IMR-90 (cell line): ENCODE measurements around the gene FAM168A. TPM values are rescaled to one million over a fixed set of nuclear protein-coding genes. Genes with fewer than 3 reads are reported as not detected.

Source experiments
- ATAC-seq: fragments of 200-7000 bp; cut with Tn5 transposase; 2 replicates; pipeline ENCODE4 v1.9.1; 2020; ENCODE audit warnings: low read depth, mild to moderate bottlenecking, moderate library complexity
- BruUV-seq: library from RNA; stranded (reverse); fragments of 400-500 nt; replicated peaks from 2 replicates; lab custom pipeline; 2021; lab: Mats Ljungman, UMichigan
- CTCF ChIA-PET: fragments of 300-600 bp; formaldehyde crosslinking; extraction: SDS; loops from one replicate; lab custom pipeline; 2021; ENCODE audit warnings: antibody characterized with exemption; lab: Yijun Ruan, JAX
- POLR2A ChIA-PET: fragments of 300-600 bp; sonication (Branson Sonifier 250); formaldehyde crosslinking; loops from one replicate; lab custom pipeline; 2022; ENCODE audit warnings: antibody characterized with exemption; ENCODE audit not compliant: unreplicated experiment; lab: Charles Lee
- DNase-seq: peaks from one replicate; pipeline ENCODE4 v3.0.0; 2013
- H2AFZ ChIP-seq: replicated peaks from 2 replicates; pipeline ENCODE3; 2013; ENCODE audit warnings: low read length, mild to moderate bottlenecking; ENCODE audit not compliant: poor library complexity
- H2AK5ac ChIP-seq: 2 replicates; pipeline ENCODE4 v1.6.1; 2013; ENCODE audit warnings: low read depth, low read length, inconsistent platforms
- H2AK9ac ChIP-seq: replicated peaks from 2 replicates; pipeline ENCODE3; 2013; ENCODE audit warnings: mild to moderate bottlenecking, low read depth, low read length, moderate library complexity; ENCODE audit not compliant: poor library complexity
- H2BK120ac ChIP-seq: 2 replicates; pipeline ENCODE4 v1.6.1; 2013; ENCODE audit warnings: low read depth, low read length, inconsistent platforms
- H2BK15ac ChIP-seq: 3 replicates; pipeline ENCODE4 v1.6.1; 2013; ENCODE audit warnings: low read depth, low read length, inconsistent platforms
- H2BK20ac ChIP-seq: 2 replicates; pipeline ENCODE4 v1.6.1; 2013; ENCODE audit warnings: low read depth, mild to moderate bottlenecking, inconsistent platforms, low read length, moderate library complexity
- H2BK5ac ChIP-seq: 2 replicates; pipeline ENCODE4 v1.6.1; 2013; ENCODE audit warnings: mild to moderate bottlenecking, low read depth, low read length, inconsistent platforms; ENCODE audit not compliant: poor library complexity, severe bottlenecking
- H3K14ac ChIP-seq: replicated peaks from 2 replicates; pipeline ENCODE4 v1.6.1; 2013; ENCODE audit warnings: low read depth, low read length, inconsistent platforms
- H3K18ac ChIP-seq: 2 replicates; pipeline ENCODE4 v1.6.1; 2013; ENCODE audit warnings: low read depth, low read length, control low read depth
- H3K23ac ChIP-seq: 2 replicates; pipeline ENCODE4 v1.6.1; 2013; ENCODE audit warnings: low read depth, low read length, inconsistent platforms
- H3K27ac ChIP-seq: 2 replicates; pipeline ENCODE4 v1.5.1; 2013; ENCODE audit warnings: mild to moderate bottlenecking, control low read depth, low read length; ENCODE audit not compliant: insufficient read depth
- H3K27me3 ChIP-seq: 2 replicates; pipeline ENCODE4 v1.6.1; 2013; ENCODE audit warnings: low read length; ENCODE audit not compliant: control insufficient read depth, insufficient read depth
- H3K36me3 ChIP-seq: 2 replicates; pipeline ENCODE4 v1.6.1; 2013; ENCODE audit warnings: low read length, mixed read lengths; ENCODE audit not compliant: control insufficient read depth, insufficient read depth
- H3K4ac ChIP-seq: 2 replicates; pipeline ENCODE4 v1.6.1; 2013; ENCODE audit warnings: low read depth, low read length, inconsistent platforms
- H3K4me1 ChIP-seq: 2 replicates; pipeline ENCODE4 v1.6.1; 2013; ENCODE audit warnings: low read length, mixed read lengths; ENCODE audit not compliant: control insufficient read depth, insufficient read depth
- H3K4me2 ChIP-seq: 2 replicates; pipeline ENCODE4 v1.6.1; 2013; ENCODE audit warnings: low read depth, mild to moderate bottlenecking, control low read depth, low read length, moderate library complexity
- H3K4me3 ChIP-seq: 2 replicates; pipeline ENCODE4 v1.5.1; 2013; ENCODE audit warnings: low read depth, mild to moderate bottlenecking, control low read depth, low read length, moderate library complexity; ENCODE audit not compliant: insufficient read depth
- H3K56ac ChIP-seq: 2 replicates; pipeline ENCODE4 v1.6.1; 2013; ENCODE audit warnings: low read length, inconsistent platforms; ENCODE audit not compliant: insufficient read depth; ENCODE audit errors: extremely low read depth
- H3K79me1 ChIP-seq, 2 experiments: 2 replicates each; pipeline ENCODE4 v1.6.1; 2013; ENCODE audit warnings: low read length in 2 of 2, inconsistent platforms in 1 of 2, low read depth in 1 of 2
- H3K9ac ChIP-seq: 2 replicates; pipeline ENCODE4 v1.6.1; 2013; ENCODE audit warnings: low read depth, low read length, control low read depth
- H3K9me1 ChIP-seq: 2 replicates; pipeline ENCODE4 v1.6.1; 2013; ENCODE audit warnings: low read length, inconsistent platforms; ENCODE audit not compliant: insufficient read depth
- H3K9me3 ChIP-seq: 2 replicates; pipeline ENCODE4 v1.6.1; 2013; ENCODE audit warnings: low read length; ENCODE audit not compliant: control insufficient read depth, insufficient read depth
- H4K20me1 ChIP-seq: 2 replicates; pipeline ENCODE4 v1.6.1; 2013; ENCODE audit warnings: low read length, inconsistent platforms; ENCODE audit not compliant: insufficient read depth
- H4K5ac ChIP-seq: 2 replicates; pipeline ENCODE4 v1.6.1; 2013; ENCODE audit warnings: mild to moderate bottlenecking, low read depth, low read length, control low read depth
- H4K8ac ChIP-seq, 2 experiments: 2 replicates each; pipeline ENCODE4 v1.6.1; 2013; ENCODE audit warnings: low read depth in 2 of 2, low read length in 2 of 2, control low read depth in 1 of 2, inconsistent platforms in 1 of 2
- H4K91ac ChIP-seq: 2 replicates; pipeline ENCODE4 v1.6.1; 2013; ENCODE audit warnings: low read depth, low read length, inconsistent platforms; ENCODE audit not compliant: insufficient read depth
- BHLHE40 ChIP-seq: fragments of 150-350 bp; IDR thresholded peaks from 2 replicates; pipeline ENCODE4 v1.6.1; 2016; ENCODE audit warnings: mild to moderate bottlenecking, low read depth, low read length
- CEBPB ChIP-seq: IDR thresholded peaks from 2 replicates; pipeline ENCODE4 v1.6.1; 2012; ENCODE audit warnings: low read depth, low read length, improper control_type of control experiment
- ELK1 ChIP-seq: fragments of 150-350 bp; IDR thresholded peaks from 2 replicates; pipeline ENCODE4 v1.6.1; 2016; ENCODE audit warnings: low read depth, mild to moderate bottlenecking, low read length, moderate library complexity, borderline replicate concordance
- MXI1 ChIP-seq: IDR thresholded peaks from 2 replicates; pipeline ENCODE4 v1.6.1; 2012; ENCODE audit warnings: low read depth, mild to moderate bottlenecking, low read length, moderate library complexity, borderline replicate concordance
- NFE2L2 ChIP-seq: fragments of 150-350 bp; IDR thresholded peaks from 2 replicates; pipeline ENCODE4 v1.6.1; 2016; ENCODE audit warnings: low read depth, mild to moderate bottlenecking, low read length
- POLR2A ChIP-seq: IDR thresholded peaks from 2 replicates; pipeline ENCODE4 v1.6.1; 2012; ENCODE audit warnings: mild to moderate bottlenecking, low read depth, low read length
- RAD21 ChIP-seq: IDR thresholded peaks from 2 replicates; pipeline ENCODE4 v1.6.1; 2012; ENCODE audit warnings: low read length, improper control_type of control experiment
- RFX5 ChIP-seq: IDR thresholded peaks from 2 replicates; pipeline ENCODE4 v1.8.0; 2012; ENCODE audit warnings: low read depth, mild to moderate bottlenecking, low read length, moderate library complexity
- SMC3 ChIP-seq: fragments of 150-350 bp; IDR thresholded peaks from 2 replicates; pipeline ENCODE4 v1.6.1; 2016; ENCODE audit warnings: low read depth, mild to moderate bottlenecking, antibody characterized with exemption, low read length, moderate library complexity
- USF2 ChIP-seq: fragments of 150-350 bp; IDR thresholded peaks from 2 replicates; pipeline ENCODE4 v1.6.1; 2017; ENCODE audit warnings: mild to moderate bottlenecking, antibody characterized with exemption, low read length, low read depth
- WGBS, 2 experiments: methylation state at CpG; one replicate each; pipeline versions ENCODE4 v1.1.5 to v1.1.7; 2013; ENCODE audit warnings: missing lambda C conversion rate in 2 of 2; ENCODE audit not compliant: insufficient read length in 1 of 2; ENCODE audit errors: extremely low coverage in 2 of 2; 5-methylcytosine and 5-hydroxymethylcytosine counted together
- dilution Hi-C: fragments of 300-500 bp; cut with HindIII; formaldehyde crosslinking; loops from one replicate; pipeline ENCODE4 v1.14.3; 2018; ENCODE audit warnings: low sequenced_read_pairs; ENCODE audit not compliant: unreplicated experiment
- in situ Hi-C: fragments of 300-500 bp; cut with MboI; formaldehyde crosslinking; loops from 3 replicates; pipeline ENCODE4 v1.14.3; 2019; ENCODE audit warnings: low sequenced_read_pairs, inconsistent platforms, mixed read lengths
- intact Hi-C: fragments of 100-400 bp; cut with micrococcal nuclease; formaldehyde crosslinking; loops from 2 replicates; pipeline ENCODE4 v1.10.0; 2022
- polyA plus RNA-seq, 3 experiments: library from polyadenylated mRNA; depleted of rRNA; stranded (reverse); fragments of >200 nt; gene quantifications; 2 replicates each; pipeline ENCODE4 v1.2.3, GENCODE V29; 2012; ENCODE audit warnings: low replicate concordance in 1 of 3
- total RNA-seq: library from RNA; depleted of rRNA; stranded (reverse); fragments of >200 nt; gene quantifications from 2 replicates; pipeline ENCODE4 v1.2.3, GENCODE V29; 2012

FAM168A gene
- total and polyA plus RNA-seq, 2 of the 4 experiments (the other 2 are of a cell fraction): 13.1 to 22.8 TPM

- Histone ChIP-seq H2AK9ac (no peak overlapping the region), H3K27me3 (no peaks in the 10 kb centered on the region), H2AK5ac (no peak overlapping the region), H3K4me1 (peaks cover 2% of the 10 kb centered on the region; the same call in 1 of the 2 replicates), H3K23ac (no peak overlapping the region), H2BK15ac (no peak overlapping the region), H3K27ac (no peak overlapping the region), H4K91ac (no peak overlapping the region), H3K9me1 (0 out of 2 replicates have a peak, but pooled peaks cover 3% of the 10 kb centered on the region), H3K4me2 (no peak overlapping the region), H2BK5ac (no peak overlapping the region), H3K9me3 (no peaks in the 10 kb centered on the region), H4K20me1 (peaks cover 5% of the 10 kb centered on the region; the same call in 1 of the 2 replicates), H2AFZ (no peak overlapping the region), H2BK120ac (no peak overlapping the region), H3K56ac (no peak overlapping the region), H4K8ac (no peak overlapping the region), H3K18ac (no peak overlapping the region), H3K4me3 (no peak overlapping the region), H3K79me1 (peaks cover 11 to 25% of the 10 kb centered on the region in 2 experiments), H3K36me3 (no peaks in the 10 kb centered on the region), H3K4ac (no peak overlapping the region), H4K5ac (no peak overlapping the region), H3K14ac (no peak overlapping the region), H3K9ac (no peak overlapping the region), H2BK20ac (no peak overlapping the region)
- ChIA-PET POLR2A (no interaction called here), CTCF (no interaction called here)
- intact Hi-C loops: no loop called here
- dilution Hi-C loops: no loop called here
- no peak for ATAC-seq
- in situ Hi-C loops: no loop called here
- TF ChIP-seq CEBPB (no peak), USF2 (no peak), RAD21 (no peak), BHLHE40 (no peak), RFX5 (no peak), MXI1 (no peak), NFE2L2 (no peak), ELK1 (no peak), POLR2A (no peak), SMC3 (no peak)
- no CpG with 5 or more reads among the region's 2 CpGs for WGBS, 2 experiments
- DNase-seq: no peak
- BruUV-seq: no TSS peak
These were observed 50.0 kb downstream of the FAM168A start for GRCh38 chr11:73547706-73548595.
